HG03520 (cell line): ENCODE results near the gene KCNC3.
A peak's percentile ranks its signal among the peaks of the same experiment; 100 is the strongest.

Experiments
- ATAC-seq: cut with Tn5 transposase; IDR thresholded peaks from one replicate; pipeline ENCODE4 v1.9.1; 2021; ENCODE audit warnings: mild to moderate bottlenecking, moderate library complexity; ENCODE audit not compliant: unreplicated experiment

The KCNC3 gene

GRCh38 chr19:50329146-50329925, at the start of gene KCNC3:
Gene KCNC3 (minus strand): TSS chr19:50329377. CDS start chr19:50329082, 295 bp downstream.
- ATAC-seq = peak; percentile 46

GRCh38 chr19:50378863-50379236, 49.7 kb upstream of the KCNC3 start:
- ATAC-seq = no peak

GRCh38 chr19:50378169-50378862, 49.1 kb upstream of the KCNC3 start:
- no peak for ATAC-seq

- ATAC-seq = no peak
Observed at GRCh38 chr19:50377517-50377916, 48.3 kb upstream of the KCNC3 start.

GRCh38 chr19:50377051-50377461, 47.9 kb upstream of the KCNC3 start:
- no peak for ATAC-seq

GRCh38 chr19:50376166-50377050, 47.2 kb upstream of the KCNC3 start, which contains the start of gene NR1H2:
Gene NR1H2 (plus strand): TSS chr19:50376457. CDS start chr19:50377606, 1,149 bp downstream.
- ATAC-seq = peak; percentile 78

GRCh38 chr19:50371914-50372475, 42.8 kb upstream of the KCNC3 start:
- no peak for ATAC-seq

- no peak for ATAC-seq
Observed at GRCh38 chr19:50368649-50369570, 39.7 kb upstream of the KCNC3 start.

- ATAC-seq = no peak
Observed at GRCh38 chr19:50365434-50366306, 36.5 kb upstream of the KCNC3 start, which contains the start of gene NAPSA. Gene NAPSA (minus strand): TSS chr19:50365639. CDS start chr19:50365621, 18 bp downstream.

GRCh38 chr19:50362656-50363424, 33.7 kb upstream of the KCNC3 start:
- no peak for ATAC-seq

- no peak for ATAC-seq
Observed at GRCh38 chr19:50362030-50362412, 32.8 kb upstream of the KCNC3 start.

- no peak for ATAC-seq
Observed at GRCh38 chr19:50361290-50362029, 32.3 kb upstream of the KCNC3 start.

- no peak for ATAC-seq
Observed at GRCh38 chr19:50359328-50359818, 30.2 kb upstream of the KCNC3 start.

- ATAC-seq = no peak
Observed at GRCh38 chr19:50358483-50359327, 29.5 kb upstream of the KCNC3 start.

GRCh38 chr19:50357178-50358100, 28.3 kb upstream of the KCNC3 start:
- no peak for ATAC-seq
